ENCODE data around the gene CACNA2D4. TPM values are rescaled to one million over a fixed set of nuclear protein-coding genes. Genes with fewer than 3 reads are reported as not detected.

CACNA2D4 gene
- total RNA-seq, 4 donors from 2014 or later = 0.84 to 3.8 (median 3.4) TPM

DNA sequence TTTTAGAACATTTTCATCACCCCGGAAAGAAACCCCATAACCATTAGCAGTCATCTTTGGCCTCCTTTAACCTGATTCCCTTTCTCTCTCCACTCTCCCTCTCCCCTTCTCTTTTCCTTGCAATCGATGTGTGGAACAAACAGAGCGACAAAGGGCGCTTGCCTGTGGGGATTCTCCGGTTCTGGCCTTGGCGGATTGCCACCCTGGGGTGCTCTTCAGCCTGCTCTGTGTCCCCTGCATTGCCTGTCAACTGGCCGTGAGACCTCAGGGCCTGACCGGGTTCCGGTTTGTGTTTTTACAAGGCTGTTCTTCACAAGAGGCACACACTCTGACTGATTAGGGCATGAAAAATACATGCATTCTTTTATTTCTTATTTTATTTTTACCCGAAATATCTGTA, 70.3 kb downstream of the CACNA2D4 start:
- Histone ChIP-seq H3K9me3 (no peaks in the 10 kb centered on the region), H3K36me3 (no peaks in the 10 kb centered on the region), H3K27me3 (peaks cover 0 to 18% (median 0%) of the 10 kb centered on the region in 4 donors), H3K4me1 (no peaks in the 10 kb centered on the region), H3K27ac (replicated peaks in 1 of 4) (no peak overlapping the region), H3K4me3 (no peak overlapping the region)
- WGBS = 66% methylated on average over 10 of the region's 10 CpGs
- no peak for DNase-seq (ENCODE audit: extremely low spot score)
- intact Hi-C loops (cut with DNase I) = no loop called here
- no peak for TF ChIP-seq POLR2A (IDR thresholded peaks at IDR 0.05; ENCODE audit: low read depth)
- TF ChIP-seq POLR2AphosphoS5 (IDR thresholded peaks at IDR 0.05) = no peak
- TF ChIP-seq, protein P1, sequence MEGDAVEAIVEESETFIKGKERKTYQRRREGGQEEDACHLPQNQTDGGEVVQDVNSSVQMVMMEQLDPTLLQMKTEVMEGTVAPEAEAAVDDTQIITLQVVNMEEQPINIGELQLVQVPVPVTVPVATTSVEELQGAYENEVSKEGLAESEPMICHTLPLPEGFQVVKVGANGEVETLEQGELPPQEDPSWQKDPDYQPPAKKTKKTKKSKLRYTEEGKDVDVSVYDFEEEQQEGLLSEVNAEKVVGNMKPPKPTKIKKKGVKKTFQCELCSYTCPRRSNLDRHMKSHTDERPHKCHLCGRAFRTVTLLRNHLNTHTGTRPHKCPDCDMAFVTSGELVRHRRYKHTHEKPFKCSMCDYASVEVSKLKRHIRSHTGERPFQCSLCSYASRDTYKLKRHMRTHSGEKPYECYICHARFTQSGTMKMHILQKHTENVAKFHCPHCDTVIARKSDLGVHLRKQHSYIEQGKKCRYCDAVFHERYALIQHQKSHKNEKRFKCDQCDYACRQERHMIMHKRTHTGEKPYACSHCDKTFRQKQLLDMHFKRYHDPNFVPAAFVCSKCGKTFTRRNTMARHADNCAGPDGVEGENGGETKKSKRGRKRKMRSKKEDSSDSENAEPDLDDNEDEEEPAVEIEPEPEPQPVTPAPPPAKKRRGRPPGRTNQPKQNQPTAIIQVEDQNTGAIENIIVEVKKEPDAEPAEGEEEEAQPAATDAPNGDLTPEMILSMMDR (IDR thresholded peaks at IDR 0.05) = no peak
- no peak for TF ChIP-seq EP300 (IDR thresholded peaks at IDR 0.05)

DNA sequence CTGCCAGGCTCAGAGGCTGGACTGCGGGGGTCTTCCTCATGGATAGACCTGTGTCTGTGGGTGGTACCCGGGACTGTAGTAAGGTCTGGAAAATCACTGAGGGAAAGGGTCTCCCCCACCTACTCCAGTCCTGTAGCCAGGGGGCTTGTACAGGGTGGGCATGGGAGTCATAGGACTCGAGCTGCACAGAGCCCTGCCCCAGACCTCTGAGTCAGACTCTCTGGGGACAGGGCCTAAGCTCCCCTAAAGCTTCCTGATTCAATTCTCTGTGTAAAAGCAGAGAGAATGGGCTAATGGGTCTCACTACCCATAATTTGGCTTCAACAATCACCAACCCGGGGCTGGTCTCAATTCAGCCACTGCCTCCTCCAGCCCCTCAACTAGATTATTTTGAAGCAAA, 71.0 kb downstream of the CACNA2D4 start:
- Histone ChIP-seq H3K36me3 (no peaks in the 10 kb centered on the region), H3K4me1 (no peaks in the 10 kb centered on the region), H3K27me3 (peaks cover 0 to 25% (median 0%) of the 10 kb centered on the region in 4 donors), H3K27ac (replicated peaks in 1 of 4) (no peak overlapping the region), H3K9me3 (no peaks in the 10 kb centered on the region), H3K4me3 (no peak overlapping the region)
- no peak for DNase-seq (ENCODE audit: extremely low spot score)
- intact Hi-C loops (cut with DNase I) = no loop called here
- 70% methylated on average over 4 of the region's 4 CpGs for WGBS
- TF ChIP-seq POLR2A (IDR thresholded peaks at IDR 0.05; ENCODE audit: low read depth) (no peak), POLR2AphosphoS5 (IDR thresholded peaks at IDR 0.05) (no peak), EP300 (IDR thresholded peaks at IDR 0.05) (no peak)
- TF ChIP-seq, protein P1 (IDR thresholded peaks at IDR 0.05) = no peak

DNA sequence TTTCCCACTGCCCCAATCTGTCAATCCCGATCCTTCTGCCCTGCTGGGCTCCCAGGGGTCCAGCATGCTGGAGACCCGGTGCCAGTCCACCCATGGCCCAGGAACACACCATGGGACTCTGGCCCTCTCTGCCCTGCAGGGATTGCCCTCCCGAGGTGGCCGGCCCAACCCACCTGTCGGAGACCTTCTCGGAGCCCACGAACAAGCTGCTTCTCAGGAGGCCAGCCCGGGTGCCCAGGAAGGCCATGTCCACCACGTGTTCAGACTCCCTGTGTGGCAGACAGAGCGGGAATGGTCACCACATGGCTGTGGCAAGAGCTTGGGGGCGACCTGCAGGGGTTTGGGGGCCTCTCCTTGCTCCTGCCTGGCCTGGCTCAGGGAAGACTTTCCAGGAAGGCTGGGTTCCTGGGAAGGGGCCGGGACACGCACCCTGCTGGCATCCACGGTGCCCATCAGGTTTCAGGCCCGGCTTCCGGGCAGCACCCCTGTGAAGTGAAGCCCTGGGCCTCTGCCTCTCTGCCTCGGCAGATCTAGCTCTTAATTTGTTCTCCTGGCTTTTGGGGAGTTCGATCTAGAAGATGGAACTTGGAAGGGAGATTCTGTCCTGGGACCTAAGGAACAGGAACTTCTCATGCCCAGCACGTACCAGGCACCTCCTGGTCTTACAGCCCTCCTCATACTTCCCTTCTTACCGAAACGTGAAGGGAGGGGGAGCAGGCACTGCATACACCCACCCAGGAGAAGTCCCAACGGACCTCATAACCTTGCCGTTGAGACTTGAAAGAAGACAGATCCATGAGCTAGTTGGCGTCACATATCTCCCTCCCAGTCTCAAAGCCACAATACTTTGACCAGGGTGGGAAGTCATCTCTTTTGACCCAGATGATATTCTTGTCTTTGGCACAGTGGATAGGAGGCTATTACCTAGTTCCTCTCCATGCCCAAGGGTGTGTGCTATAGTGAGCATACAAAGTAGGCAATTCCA, 71.7 kb downstream of the CACNA2D4 start:
- intact Hi-C loops (cut with DNase I) = no loop called here
- H3K36me3 ChIP-seq = no peaks in the 10 kb centered on the region
- no peak overlapping the region for H3K4me3 ChIP-seq
- H3K27me3 ChIP-seq = peaks cover 0 to 30% (median 0%) of the 10 kb centered on the region in 4 donors
- H3K4me1 ChIP-seq = no peaks in the 10 kb centered on the region
- DNase-seq (ENCODE audit: extremely low spot score) = no peak
- 95% methylated on average over 11 of the region's 24 CpGs for WGBS
- TF ChIP-seq POLR2A (IDR thresholded peaks at IDR 0.05; ENCODE audit: low read depth) = no peak
- no peak for TF ChIP-seq POLR2AphosphoS5 (IDR thresholded peaks at IDR 0.05)
- TF ChIP-seq, protein P1 (IDR thresholded peaks at IDR 0.05) = no peak
- no peak for TF ChIP-seq EP300 (IDR thresholded peaks at IDR 0.05)
- H3K9me3 ChIP-seq = no peaks in the 10 kb centered on the region
- no peak overlapping the region for H3K27ac ChIP-seq (replicated peaks in 1 of 4)

DNA sequence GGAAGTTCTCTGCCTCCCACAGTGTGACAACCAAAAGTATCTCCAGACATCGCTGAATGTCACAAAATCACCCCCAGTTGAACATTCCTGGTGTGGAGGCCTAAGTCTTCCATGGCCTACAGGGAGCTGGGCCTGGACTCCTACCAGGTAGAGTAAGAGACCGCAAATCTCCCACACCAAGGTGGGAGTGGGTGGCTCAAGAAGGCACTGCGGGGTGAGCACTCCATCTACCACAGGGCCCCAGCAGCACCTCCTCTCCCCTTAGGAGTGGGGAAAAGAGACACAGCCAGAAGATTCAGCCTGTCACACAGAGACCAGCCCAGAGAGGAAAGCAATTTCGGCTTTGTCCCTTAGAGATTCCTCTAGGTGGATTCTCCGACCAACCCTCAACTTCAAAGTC, 72.6 kb downstream of the CACNA2D4 start:
- Histone ChIP-seq H3K4me3 (no peak overlapping the region), H3K27me3 (peaks cover 0 to 30% (median 0%) of the 10 kb centered on the region in 4 donors), H3K27ac (replicated peaks in 1 of 4) (no peak overlapping the region), H3K4me1 (no peaks in the 10 kb centered on the region), H3K9me3 (no peaks in the 10 kb centered on the region), H3K36me3 (no peaks in the 10 kb centered on the region)
- TF ChIP-seq POLR2A (IDR thresholded peaks at IDR 0.05; ENCODE audit: low read depth) (no peak), EP300 (IDR thresholded peaks at IDR 0.05) (no peak), POLR2AphosphoS5 (IDR thresholded peaks at IDR 0.05) (no peak)
- TF ChIP-seq, protein P1 (IDR thresholded peaks at IDR 0.05) = no peak
- 90% methylated on average over 3 of the region's 5 CpGs for WGBS
- DNase-seq (ENCODE audit: extremely low spot score) = no peak
- intact Hi-C loops (cut with DNase I) = no loop called here

Measured in esophagus muscularis mucosa (tissue), 4 donors.